A549 treated with CpdA at 1 μM for 4 hours (cell line): ENCODE data around the gene SRGAP2B. TPM values are rescaled to one million over a fixed set of nuclear protein-coding genes. Genes with fewer than 3 reads are reported as not detected.

Experiments used
- total RNA-seq: library from RNA; stranded (reverse); fragments of 200-300 nt; extraction: Qiagen RNA extraction; gene quantifications from 5 replicates; pipeline ENCODE4 v1.2.3, GENCODE V29; 2022; ENCODE audit warnings: low read depth

SRGAP2B gene
- 13.8 to 20.4 TPM (median 17.7 TPM) in 5 replicates for total RNA-seq

GRCh38 chr1:145095284-145096057, at the start of gene SRGAP2B, which contains the start of gene FAM72D:
Gene SRGAP2B, minus strand, starts transcription at chr1:145095328. Its CDS starts 2,427 bp downstream, at chr1:145092901.
Gene FAM72D, plus strand, starts transcription at chr1:145095974. Its CDS starts 874 bp downstream, at chr1:145096848.

Other genes starting within 250 kb of the SRGAP2B start
- gene FAM72D, start 646 bp upstream of the SRGAP2B start, total RNA-seq = 6.1 to 7.5 TPM (median 6.6 TPM) in 5 replicates
- gene PPIAL4D, start 146.8 kb upstream of the SRGAP2B start, total RNA-seq = not detected in 5 replicates